ENCODE results near the gene DOCK4.

DOCK4 gene

GRCh38 chr7:112147793-112148361 lies 58.3 kb downstream of the DOCK4 start:
- no peak overlapping the region for H2AFZ ChIP-seq (ENCODE audit: low read depth, low read length, severe bottlenecking)
- no peak overlapping the region for H3K27ac ChIP-seq (ENCODE audit: low read depth, low read length)
- no peak overlapping the region for H3K4me3 ChIP-seq (ENCODE audit: insufficient read depth, low read length, poor library complexity, severe bottlenecking)
- 0 out of 2 replicates have a peak, but pooled peaks cover 5% of the 10 kb centered on the region for H4K20me1 ChIP-seq (ENCODE audit: low read depth, low read length)
- no peaks in the 10 kb centered on the region for H3K36me3 ChIP-seq (ENCODE audit: low read length)
- H3K9ac ChIP-seq (ENCODE audit: low read length): no peak overlapping the region
- no peak for TF ChIP-seq CTCF (IDR thresholded peaks at IDR 0.05; ENCODE audit: insufficient read depth, low read length, poor library complexity, severe bottlenecking)
- TF ChIP-seq EZH2phosphoT487 (conservative IDR thresholded peaks at IDR 0.05; ENCODE audit: low read length): no peak
- H3K27me3 ChIP-seq (ENCODE audit: low read length): no peaks in the 10 kb centered on the region
- H3K9me2 ChIP-seq (replicated peaks; ENCODE audit: insufficient read depth, low read length): no peaks in the 10 kb centered on the region
- H3K79me2 ChIP-seq (ENCODE audit: insufficient read depth, low read length): no peaks in the 10 kb centered on the region
- H3K4me2 ChIP-seq (ENCODE audit: low read depth, low read length, poor library complexity, severe bottlenecking): no peak overlapping the region
- H3K9me3 ChIP-seq (ENCODE audit: insufficient read depth, low read length): no peaks in the 10 kb centered on the region
- no peaks in the 10 kb centered on the region for H3F3A ChIP-seq (ENCODE audit: insufficient read depth)

GRCh38 chr7:112145206-112145605 lies 61.0 kb downstream of the DOCK4 start:
- Histone ChIP-seq H3K9me2 (replicated peaks; ENCODE audit: insufficient read depth, low read length) (no peaks in the 10 kb centered on the region), H3K4me3 (ENCODE audit: insufficient read depth, low read length, poor library complexity, severe bottlenecking) (no peak overlapping the region), H3K27me3 (ENCODE audit: low read length) (no peaks in the 10 kb centered on the region), H3K27ac (ENCODE audit: low read depth, low read length) (no peak overlapping the region), H3K36me3 (ENCODE audit: low read length) (no peaks in the 10 kb centered on the region), H4K20me1 (ENCODE audit: low read depth, low read length) (0 out of 2 replicates have a peak, but pooled peaks cover 5% of the 10 kb centered on the region), H3K4me2 (ENCODE audit: low read depth, low read length, poor library complexity, severe bottlenecking) (no peak overlapping the region), H3K9me3 (ENCODE audit: insufficient read depth, low read length) (no peaks in the 10 kb centered on the region), H3F3A (ENCODE audit: insufficient read depth) (no peaks in the 10 kb centered on the region), H2AFZ (ENCODE audit: low read depth, low read length, severe bottlenecking) (no peak overlapping the region), H3K9ac (ENCODE audit: low read length) (no peak overlapping the region), H3K79me2 (ENCODE audit: insufficient read depth, low read length) (no peaks in the 10 kb centered on the region)
- TF ChIP-seq EZH2phosphoT487 (conservative IDR thresholded peaks at IDR 0.05; ENCODE audit: low read length): no peak
- TF ChIP-seq CTCF (IDR thresholded peaks at IDR 0.05; ENCODE audit: insufficient read depth, low read length, poor library complexity, severe bottlenecking): no peak

DNA sequence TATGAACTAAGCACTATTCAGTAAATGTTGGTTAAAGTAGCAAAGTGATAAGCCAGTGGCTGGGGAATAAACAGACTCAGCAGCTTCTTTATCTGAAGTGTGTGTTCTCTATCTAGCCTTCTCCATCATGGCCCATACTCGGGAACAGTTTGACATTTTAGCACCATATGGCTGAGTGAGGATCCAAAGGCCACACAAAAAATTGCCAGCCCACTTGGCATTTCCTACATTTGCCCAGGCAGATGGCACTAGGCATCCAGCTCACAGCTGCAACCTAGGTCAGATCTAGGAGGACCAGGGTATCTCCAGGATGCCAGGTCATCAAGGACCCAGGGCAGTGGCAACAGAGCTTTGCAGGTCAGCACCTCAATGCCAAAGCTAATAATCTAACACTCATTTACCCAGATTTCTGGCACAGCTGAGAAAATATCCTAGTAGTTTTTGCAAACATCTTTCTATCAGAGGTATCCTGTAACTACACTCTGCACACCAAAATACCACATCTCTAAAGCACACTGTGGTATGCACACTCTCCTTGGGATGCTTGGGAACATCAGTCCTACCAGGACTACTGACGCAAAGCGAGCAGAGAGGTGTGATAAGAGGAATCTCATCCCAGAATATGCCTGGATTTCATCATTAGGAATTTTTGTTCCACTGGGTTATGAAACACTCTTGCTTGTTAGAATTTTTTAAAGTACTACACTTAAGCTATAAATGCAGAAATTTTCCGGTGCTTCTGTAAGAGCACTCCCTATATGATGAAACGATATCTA lies 61.7 kb downstream of the DOCK4 start:
- Histone ChIP-seq H3F3A (ENCODE audit: insufficient read depth) (no peaks in the 10 kb centered on the region), H3K9me3 (ENCODE audit: insufficient read depth, low read length) (no peaks in the 10 kb centered on the region), H3K27me3 (ENCODE audit: low read length) (no peaks in the 10 kb centered on the region), H2AFZ (ENCODE audit: low read depth, low read length, severe bottlenecking) (no peak overlapping the region), H4K20me1 (ENCODE audit: low read depth, low read length) (0 out of 2 replicates have a peak, but pooled peaks cover 5% of the 10 kb centered on the region), H3K9me2 (replicated peaks; ENCODE audit: insufficient read depth, low read length) (no peaks in the 10 kb centered on the region), H3K27ac (ENCODE audit: low read depth, low read length) (no peak overlapping the region), H3K4me3 (ENCODE audit: insufficient read depth, low read length, poor library complexity, severe bottlenecking) (no peak overlapping the region), H3K79me2 (ENCODE audit: insufficient read depth, low read length) (no peaks in the 10 kb centered on the region), H3K36me3 (ENCODE audit: low read length) (no peaks in the 10 kb centered on the region), H3K4me2 (ENCODE audit: low read depth, low read length, poor library complexity, severe bottlenecking) (no peak overlapping the region), H3K9ac (ENCODE audit: low read length) (no peak overlapping the region)
- no peak for TF ChIP-seq CTCF (IDR thresholded peaks at IDR 0.05; ENCODE audit: insufficient read depth, low read length, poor library complexity, severe bottlenecking)
- TF ChIP-seq EZH2phosphoT487 (conservative IDR thresholded peaks at IDR 0.05; ENCODE audit: low read length): no peak
